Smooth muscle cell of the brain vasculature (primary cell): ENCODE data around the gene MYO9B.

ENCODE experiments used
- DNase-seq: peaks from one replicate; pipeline ENCODE4 v3.0.0-alpha.2; 2012; ENCODE audit warnings: low read depth, low spot score

The MYO9B gene

DNA sequence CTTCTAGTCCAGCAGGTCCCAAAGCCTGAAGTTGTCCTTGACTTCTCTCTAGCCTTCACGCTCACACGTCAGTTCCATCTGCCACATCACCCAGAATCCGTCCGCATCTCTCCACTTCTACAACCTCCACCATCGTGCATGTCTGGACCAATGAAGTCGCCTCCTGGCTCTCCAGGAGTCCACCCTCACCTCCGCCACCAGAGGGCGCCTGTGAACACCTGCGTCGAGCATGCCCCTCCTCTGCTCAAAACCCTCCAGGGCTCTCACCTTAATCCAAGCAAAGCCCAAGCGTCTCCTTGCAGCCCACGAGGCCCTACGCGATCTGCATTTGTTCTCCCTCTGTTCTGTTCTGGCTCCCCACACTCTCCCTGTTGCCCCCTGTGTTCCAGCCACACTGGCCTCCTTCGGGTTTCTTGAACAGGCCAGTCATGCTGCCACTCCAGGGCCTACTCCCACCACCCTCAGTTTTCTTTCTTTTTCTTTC lies 185.3 kb downstream of the MYO9B start:
- peak; percentile 26 for DNase-seq

DNA sequence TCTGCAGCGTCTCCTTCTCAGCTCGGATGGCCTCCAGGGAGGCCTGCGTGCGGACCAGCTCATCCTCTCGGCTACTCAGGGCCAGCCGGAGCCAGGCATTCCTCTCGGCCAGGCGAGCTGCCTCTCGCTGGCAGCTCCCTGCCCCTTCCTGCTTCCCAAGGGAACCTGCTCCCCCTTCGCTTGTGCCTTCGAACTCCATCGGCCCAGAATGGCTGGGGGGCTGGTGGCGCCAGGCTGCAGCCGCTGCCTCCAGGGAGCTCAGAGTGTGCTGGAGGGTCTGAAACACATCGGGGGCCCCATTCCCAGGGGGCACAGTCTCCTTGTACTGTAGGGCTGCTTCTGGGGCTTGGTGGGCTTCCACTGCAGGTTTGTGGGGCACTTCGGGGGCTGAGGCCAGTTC lies 187.0 kb downstream of the MYO9B start:
- no peak for DNase-seq
